ENCODE results near the gene SH2D7.

- TF ChIP-seq, protein P1, sequence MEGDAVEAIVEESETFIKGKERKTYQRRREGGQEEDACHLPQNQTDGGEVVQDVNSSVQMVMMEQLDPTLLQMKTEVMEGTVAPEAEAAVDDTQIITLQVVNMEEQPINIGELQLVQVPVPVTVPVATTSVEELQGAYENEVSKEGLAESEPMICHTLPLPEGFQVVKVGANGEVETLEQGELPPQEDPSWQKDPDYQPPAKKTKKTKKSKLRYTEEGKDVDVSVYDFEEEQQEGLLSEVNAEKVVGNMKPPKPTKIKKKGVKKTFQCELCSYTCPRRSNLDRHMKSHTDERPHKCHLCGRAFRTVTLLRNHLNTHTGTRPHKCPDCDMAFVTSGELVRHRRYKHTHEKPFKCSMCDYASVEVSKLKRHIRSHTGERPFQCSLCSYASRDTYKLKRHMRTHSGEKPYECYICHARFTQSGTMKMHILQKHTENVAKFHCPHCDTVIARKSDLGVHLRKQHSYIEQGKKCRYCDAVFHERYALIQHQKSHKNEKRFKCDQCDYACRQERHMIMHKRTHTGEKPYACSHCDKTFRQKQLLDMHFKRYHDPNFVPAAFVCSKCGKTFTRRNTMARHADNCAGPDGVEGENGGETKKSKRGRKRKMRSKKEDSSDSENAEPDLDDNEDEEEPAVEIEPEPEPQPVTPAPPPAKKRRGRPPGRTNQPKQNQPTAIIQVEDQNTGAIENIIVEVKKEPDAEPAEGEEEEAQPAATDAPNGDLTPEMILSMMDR (IDR thresholded peaks at IDR 0.05): no peak
- no peak for TF ChIP-seq POLR2A (IDR thresholded peaks at IDR 0.05)
Measured at GRCh38 chr15:78092261-78093041, at the start of gene SH2D7.
